ENCODE data around the gene SYCP2L. TPM values are rescaled to one million over a fixed set of nuclear protein-coding genes. Genes with fewer than 3 reads are reported as not detected.

The SYCP2L gene
- total and polyA plus RNA-seq, 2 donors from 2014 or later = 1.0 to 1.5 TPM

DNA sequence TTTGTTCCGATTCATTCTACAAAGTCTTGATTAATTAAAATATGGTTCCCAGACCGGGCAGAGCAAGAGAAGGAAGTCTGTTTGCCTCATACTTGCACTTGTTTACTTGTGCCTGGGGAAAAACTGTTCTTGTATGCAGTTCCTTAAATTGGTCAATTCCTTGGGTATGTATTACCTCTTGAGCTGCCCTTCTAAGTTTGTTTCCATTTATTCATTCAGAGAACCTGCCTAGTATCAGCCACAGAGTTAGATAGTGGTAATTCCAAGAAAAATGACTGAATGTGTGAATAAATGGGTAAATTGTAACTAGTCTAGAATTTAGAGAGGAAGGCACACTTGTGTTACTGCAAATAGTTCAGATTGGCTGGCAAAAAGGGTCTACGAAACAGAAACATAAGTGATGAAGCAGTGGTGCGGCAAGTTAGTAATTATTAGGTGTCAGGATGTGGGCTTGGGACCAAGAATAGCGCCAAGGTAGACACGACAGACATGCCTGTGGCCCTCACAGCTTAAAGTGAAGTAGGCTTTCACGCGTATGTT, 48.0 kb upstream of the SYCP2L start:
- Histone ChIP-seq H3K4me1 (ENCODE audit: control insufficient read depth in 2 of 3, insufficient read depth in 2 of 3, low read depth in 1 of 3, low read length in 3 of 3) (no peaks in the 10 kb centered on the region), H3K36me3 (ENCODE audit: control insufficient read depth in 2 of 3, insufficient read depth in 3 of 3, low read length in 3 of 3) (no peaks in the 10 kb centered on the region), H3K27ac (ENCODE audit: low read depth in 2 of 2, low read length in 2 of 2) (no peak overlapping the region), H3K9ac (ENCODE audit: low read length in 3 of 3) (peak overlapping the region in 2 of 3 donors; percentile 3 to 59), H3K4me3 (ENCODE audit: low read length in 3 of 3) (peak overlapping the region; percentile 38 to 79 (median 72)), H3K9me3 (ENCODE audit: control insufficient read depth in 2 of 3, insufficient read depth in 1 of 3, low read length in 3 of 3) (no peaks in the 10 kb centered on the region), H3K27me3 (ENCODE audit: control insufficient read depth, insufficient read depth, low read length) (no peaks in the 10 kb centered on the region)
- TF ChIP-seq, protein P1, sequence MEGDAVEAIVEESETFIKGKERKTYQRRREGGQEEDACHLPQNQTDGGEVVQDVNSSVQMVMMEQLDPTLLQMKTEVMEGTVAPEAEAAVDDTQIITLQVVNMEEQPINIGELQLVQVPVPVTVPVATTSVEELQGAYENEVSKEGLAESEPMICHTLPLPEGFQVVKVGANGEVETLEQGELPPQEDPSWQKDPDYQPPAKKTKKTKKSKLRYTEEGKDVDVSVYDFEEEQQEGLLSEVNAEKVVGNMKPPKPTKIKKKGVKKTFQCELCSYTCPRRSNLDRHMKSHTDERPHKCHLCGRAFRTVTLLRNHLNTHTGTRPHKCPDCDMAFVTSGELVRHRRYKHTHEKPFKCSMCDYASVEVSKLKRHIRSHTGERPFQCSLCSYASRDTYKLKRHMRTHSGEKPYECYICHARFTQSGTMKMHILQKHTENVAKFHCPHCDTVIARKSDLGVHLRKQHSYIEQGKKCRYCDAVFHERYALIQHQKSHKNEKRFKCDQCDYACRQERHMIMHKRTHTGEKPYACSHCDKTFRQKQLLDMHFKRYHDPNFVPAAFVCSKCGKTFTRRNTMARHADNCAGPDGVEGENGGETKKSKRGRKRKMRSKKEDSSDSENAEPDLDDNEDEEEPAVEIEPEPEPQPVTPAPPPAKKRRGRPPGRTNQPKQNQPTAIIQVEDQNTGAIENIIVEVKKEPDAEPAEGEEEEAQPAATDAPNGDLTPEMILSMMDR (IDR thresholded peaks at IDR 0.05; ENCODE audit: borderline replicate concordance, extremely low read depth, insufficient read depth) = no peak
- intact Hi-C loops (cut with DNase I) = no loop called here
- FAIRE-seq = no peak
- peak in 1 of 5 donors; percentile 16 for DNase-seq

DNA sequence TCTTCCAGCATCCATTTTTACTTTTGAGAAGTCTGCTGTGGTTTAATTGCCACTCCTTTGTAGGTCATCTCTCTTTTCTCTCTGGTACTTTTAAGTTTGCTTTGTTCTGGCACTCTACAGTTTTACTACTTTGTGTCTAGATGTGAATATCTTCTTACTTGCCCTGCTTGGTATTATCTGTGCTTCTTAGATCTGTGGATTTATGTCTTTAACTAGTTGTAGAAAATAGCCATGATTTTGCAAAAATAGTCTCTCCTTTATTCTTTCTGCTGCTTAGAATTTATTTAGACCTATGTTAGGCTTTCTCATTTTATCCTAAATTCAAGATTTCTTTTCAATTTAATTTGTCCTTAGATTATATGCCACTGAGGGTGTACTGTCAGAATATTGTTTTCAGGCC, 43.3 kb upstream of the SYCP2L start:
- TF ChIP-seq, protein P1 (IDR thresholded peaks at IDR 0.05; ENCODE audit: borderline replicate concordance, extremely low read depth, insufficient read depth) = no peak
- Histone ChIP-seq H3K9me3 (ENCODE audit: control insufficient read depth in 2 of 3, insufficient read depth in 1 of 3, low read length in 3 of 3) (no peaks in the 10 kb centered on the region), H3K4me1 (ENCODE audit: control insufficient read depth in 2 of 3, insufficient read depth in 2 of 3, low read depth in 1 of 3, low read length in 3 of 3) (no peaks in the 10 kb centered on the region), H3K36me3 (ENCODE audit: control insufficient read depth in 2 of 3, insufficient read depth in 3 of 3, low read length in 3 of 3) (no peaks in the 10 kb centered on the region), H3K27ac (ENCODE audit: low read depth in 2 of 2, low read length in 2 of 2) (no peak overlapping the region), H3K27me3 (ENCODE audit: control insufficient read depth, insufficient read depth, low read length) (no peaks in the 10 kb centered on the region), H3K9ac (ENCODE audit: low read length in 3 of 3) (no peak overlapping the region), H3K4me3 (ENCODE audit: low read length in 3 of 3) (no peak overlapping the region)
- no peak for FAIRE-seq
- intact Hi-C loops (cut with DNase I) = no loop called here
- DNase-seq = no peak

DNA sequence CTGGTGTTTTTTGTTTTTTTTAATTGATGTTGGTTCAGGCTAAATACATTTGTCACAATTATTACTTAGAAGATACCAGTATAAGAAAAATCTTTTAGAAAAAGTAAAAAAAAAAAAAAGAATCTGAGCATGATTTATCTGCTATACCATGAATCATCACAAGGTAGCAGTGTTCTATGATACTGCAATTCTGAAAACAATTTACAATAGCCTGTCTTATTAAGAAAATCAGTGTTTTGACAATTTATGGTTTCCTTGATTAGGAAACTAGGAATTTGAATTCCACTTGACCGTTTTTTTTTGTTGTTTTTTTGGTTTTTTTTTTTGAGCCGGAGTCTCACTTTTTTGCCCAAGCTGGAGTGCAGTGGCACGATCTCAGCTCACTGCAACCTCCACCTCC, 39.2 kb upstream of the SYCP2L start:
- no peak for FAIRE-seq
- no peak overlapping the region for H3K4me3 ChIP-seq (ENCODE audit: low read length in 3 of 3)

More for the DNA sequence above, 39.2 kb upstream of the SYCP2L start:
- H3K27ac ChIP-seq (ENCODE audit: low read depth in 2 of 2, low read length in 2 of 2) = no peak overlapping the region
- no peaks in the 10 kb centered on the region for H3K4me1 ChIP-seq (ENCODE audit: control insufficient read depth in 2 of 3, insufficient read depth in 2 of 3, low read depth in 1 of 3, low read length in 3 of 3)
- no peaks in the 10 kb centered on the region for H3K27me3 ChIP-seq (ENCODE audit: control insufficient read depth, insufficient read depth, low read length)
- H3K36me3 ChIP-seq (ENCODE audit: control insufficient read depth in 2 of 3, insufficient read depth in 3 of 3, low read length in 3 of 3) = no peaks in the 10 kb centered on the region
- no peak for DNase-seq
- no peaks in the 10 kb centered on the region for H3K9me3 ChIP-seq (ENCODE audit: control insufficient read depth in 2 of 3, insufficient read depth in 1 of 3, low read length in 3 of 3)
- H3K9ac ChIP-seq (ENCODE audit: low read length in 3 of 3) = no peak overlapping the region
- TF ChIP-seq, protein P1 (IDR thresholded peaks at IDR 0.05; ENCODE audit: borderline replicate concordance, extremely low read depth, insufficient read depth) = no peak
- intact Hi-C loops (cut with DNase I) = no loop called here
